Lung (tissue), 12 donors: ENCODE measurements around the gene SSX2IP. TPM values are rescaled to one million over a fixed set of nuclear protein-coding genes. Genes with fewer than 3 reads are reported as not detected.

Experiments
- ATAC-seq: fragments of 200-7000 bp; cut with Tn5 transposase; one replicate; pipeline ENCODE4 v1.9.1; 2020; ENCODE audit warnings: moderate number of reproducible peaks; ENCODE audit not compliant: insufficient read depth, low FRiP score
- DNase-seq, 3 donors: peaks; one replicate each; pipeline ENCODE4 v3.0.0-alpha.2; 2013 to 2017
- H3K27ac ChIP-seq, 2 donors: one replicate each; pipeline ENCODE4 v1.5.1; 2013; ENCODE audit warnings: mild to moderate bottlenecking in 2 of 2, moderate library complexity in 2 of 2, control low read depth in 1 of 2, inconsistent platforms in 1 of 2, low read depth in 1 of 2, low read length in 1 of 2
- H3K27me3 ChIP-seq, 3 donors: one replicate each; pipeline ENCODE4 v1.5.1; 2013; ENCODE audit warnings: low read length in 2 of 3; ENCODE audit not compliant: control insufficient read depth in 3 of 3, insufficient read depth in 3 of 3
- H3K36me3 ChIP-seq, 4 donors: one replicate each; pipeline ENCODE4 v1.5.1; 2013; ENCODE audit warnings: low read length in 4 of 4, mild to moderate bottlenecking in 1 of 4, moderate library complexity in 1 of 4; ENCODE audit not compliant: control insufficient read depth in 4 of 4, insufficient read depth in 4 of 4
- H3K4me1 ChIP-seq, 5 donors: one replicate each; pipeline ENCODE4 v1.5.1; 2013; ENCODE audit warnings: low read length in 5 of 5, mild to moderate bottlenecking in 2 of 5, moderate library complexity in 1 of 5; ENCODE audit not compliant: control insufficient read depth in 5 of 5, insufficient read depth in 5 of 5
- H3K4me3 ChIP-seq: one replicate; pipeline ENCODE4 v1.5.1; 2013; ENCODE audit warnings: mild to moderate bottlenecking, control low read depth, moderate library complexity
- H3K9ac ChIP-seq, 2 donors: one replicate each; pipeline ENCODE4 v1.5.1; 2013; ENCODE audit warnings: low read length in 2 of 2, control low read depth in 1 of 2; ENCODE audit not compliant: insufficient read depth in 1 of 2
- H3K9me3 ChIP-seq, 4 donors: one replicate each; pipeline ENCODE4 v1.5.1; 2013; ENCODE audit warnings: low read length in 3 of 4, mild to moderate bottlenecking in 1 of 4, moderate library complexity in 1 of 4; ENCODE audit not compliant: control insufficient read depth in 4 of 4, insufficient read depth in 3 of 4
- WGBS, 2 donors: extraction: QIAGEN DNeasy Blood & Tissue Kit; methylation state at CpG; one replicate each; pipeline ENCODE4 v1.1.7; 2013; 5-methylcytosine and 5-hydroxymethylcytosine counted together
- polyA plus RNA-seq, 2 donors: library from polyadenylated mRNA; stranded (reverse); fragments of 200-250 nt; gene quantifications; one replicate each; pipeline ENCODE4 v1.2.1, GENCODE V29; 2013
- total RNA-seq, 2 donors: library from RNA; depleted of rRNA in 1 of 2; stranded (reverse); fragments of >200 nt in 1 of 2; gene quantifications; one replicate each; pipeline ENCODE4 v1.2.1, GENCODE V29; 2014 to 2021
- TF ChIP-seq, protein P1 (sequence below): IDR thresholded peaks from 2 replicates; pipeline ENCODE4 v1.5.1; 2012; ENCODE audit warnings: mild to moderate bottlenecking; ENCODE audit errors: control extremely low read depth, extremely low read depth
- donor health status: control.
- donor health status: control.
- donor health status: Bipolar disorder and iron deficiency.
- donor health status: healthy.
- donor health status: DM: yes; HTN: yes; CAD: no.

The SSX2IP gene
- total and polyA plus RNA-seq, 4 donors, result 2.7 to 12.1 (median 5.1) TPM

GRCh38 chr1:84683508-84683907, 6.8 kb downstream of the SSX2IP start:
- H3K4me1 ChIP-seq, result peaks cover 0 to 4% (median 0%) of the 10 kb centered on the region in 5 donors
- no peaks in the 10 kb centered on the region for H3K27me3 ChIP-seq
- H3K36me3 ChIP-seq, result peaks cover 0 to 1% (median 0%) of the 10 kb centered on the region in 4 donors
- no peak overlapping the region for H3K9ac ChIP-seq
- WGBS, 2 donors, result 89 to 94% methylated on average over 2 of the region's 2 CpGs
- no peak overlapping the region for H3K4me3 ChIP-seq
- no peaks in the 10 kb centered on the region for H3K9me3 ChIP-seq
- H3K27ac ChIP-seq, result no peak overlapping the region
- ATAC-seq (no peak), DNase-seq (no peak)
- TF ChIP-seq, protein P1, sequence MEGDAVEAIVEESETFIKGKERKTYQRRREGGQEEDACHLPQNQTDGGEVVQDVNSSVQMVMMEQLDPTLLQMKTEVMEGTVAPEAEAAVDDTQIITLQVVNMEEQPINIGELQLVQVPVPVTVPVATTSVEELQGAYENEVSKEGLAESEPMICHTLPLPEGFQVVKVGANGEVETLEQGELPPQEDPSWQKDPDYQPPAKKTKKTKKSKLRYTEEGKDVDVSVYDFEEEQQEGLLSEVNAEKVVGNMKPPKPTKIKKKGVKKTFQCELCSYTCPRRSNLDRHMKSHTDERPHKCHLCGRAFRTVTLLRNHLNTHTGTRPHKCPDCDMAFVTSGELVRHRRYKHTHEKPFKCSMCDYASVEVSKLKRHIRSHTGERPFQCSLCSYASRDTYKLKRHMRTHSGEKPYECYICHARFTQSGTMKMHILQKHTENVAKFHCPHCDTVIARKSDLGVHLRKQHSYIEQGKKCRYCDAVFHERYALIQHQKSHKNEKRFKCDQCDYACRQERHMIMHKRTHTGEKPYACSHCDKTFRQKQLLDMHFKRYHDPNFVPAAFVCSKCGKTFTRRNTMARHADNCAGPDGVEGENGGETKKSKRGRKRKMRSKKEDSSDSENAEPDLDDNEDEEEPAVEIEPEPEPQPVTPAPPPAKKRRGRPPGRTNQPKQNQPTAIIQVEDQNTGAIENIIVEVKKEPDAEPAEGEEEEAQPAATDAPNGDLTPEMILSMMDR, result no peak

DNA sequence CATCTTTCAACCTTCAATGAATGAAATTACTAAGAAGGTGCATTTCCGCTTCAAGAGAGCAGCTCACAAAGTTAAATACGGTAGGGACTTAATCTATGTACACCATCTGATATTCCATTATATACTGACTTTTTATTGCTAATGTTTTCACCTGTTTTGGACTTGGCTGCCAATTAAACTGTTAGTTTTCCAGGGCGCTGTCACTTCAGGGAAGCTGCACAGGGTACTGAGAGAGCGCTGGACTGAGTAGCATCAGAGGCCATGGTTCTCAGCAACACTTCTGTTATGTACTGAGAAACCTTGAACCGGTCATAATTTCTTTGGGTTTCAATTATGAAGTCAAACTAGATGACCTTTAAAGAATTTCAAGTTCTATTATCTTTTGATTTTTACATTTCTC, 8.2 kb downstream of the SSX2IP start:
- H3K36me3 ChIP-seq, result peaks cover 0 to 1% (median 0%) of the 10 kb centered on the region in 4 donors
- H3K4me3 ChIP-seq, result no peak overlapping the region
- DNase-seq (no peak), ATAC-seq (no peak)
- H3K9ac ChIP-seq, result no peak overlapping the region
- TF ChIP-seq, protein P1, result no peak
- no peak overlapping the region for H3K27ac ChIP-seq
- H3K27me3 ChIP-seq, result no peaks in the 10 kb centered on the region
- H3K4me1 ChIP-seq, result no peaks in the 10 kb centered on the region
- H3K9me3 ChIP-seq, result no peaks in the 10 kb centered on the region
- WGBS, 2 donors, result 97 to 99% methylated on average over 5 of the region's 5 CpGs

- ATAC-seq, result no peak
- Histone ChIP-seq H3K4me3 (no peak overlapping the region), H3K36me3 (peaks cover 0 to 1% (median 0%) of the 10 kb centered on the region in 4 donors), H3K9me3 (no peaks in the 10 kb centered on the region), H3K27ac (no peak overlapping the region), H3K9ac (no peak overlapping the region), H3K4me1 (no peaks in the 10 kb centered on the region), H3K27me3 (no peaks in the 10 kb centered on the region)
- WGBS, 2 donors, result 83 to 84% methylated on average over 7 of the region's 7 CpGs
- TF ChIP-seq, protein P1, result no peak
- no peak for DNase-seq
Observed at GRCh38 chr1:84677415-84678099, 12.7 kb downstream of the SSX2IP start.

DNA sequence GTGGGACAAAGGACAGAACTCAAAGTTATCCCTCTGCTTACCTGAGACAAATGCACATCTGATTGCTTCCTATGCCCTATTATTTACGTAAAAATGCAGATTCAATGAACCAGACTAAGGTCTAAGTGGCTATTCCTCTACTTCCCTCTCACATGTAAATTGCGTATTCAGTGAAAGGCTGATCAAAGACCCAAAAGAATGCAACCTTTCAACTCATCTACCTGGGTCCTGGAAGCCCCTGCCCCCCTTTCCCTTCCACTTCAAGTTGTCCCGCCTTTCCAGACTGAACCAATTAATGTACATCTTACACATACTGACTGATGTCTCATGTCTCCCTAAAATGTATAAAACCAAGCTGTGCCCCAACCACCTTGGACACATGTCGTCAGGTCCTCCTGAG, 14.6 kb downstream of the SSX2IP start:
- DNase-seq (no peak), ATAC-seq (no peak)
- H3K27me3 ChIP-seq, result no peaks in the 10 kb centered on the region
- no peak overlapping the region for H3K4me3 ChIP-seq
- H3K27ac ChIP-seq, result no peak overlapping the region
- H3K9me3 ChIP-seq, result no peaks in the 10 kb centered on the region
- no peaks in the 10 kb centered on the region for H3K4me1 ChIP-seq
- H3K9ac ChIP-seq, result no peak overlapping the region
- peaks cover 0 to 1% (median 0%) of the 10 kb centered on the region in 4 donors for H3K36me3 ChIP-seq
- TF ChIP-seq, protein P1, result no peak
- WGBS, 2 donors, result 94 to 97% methylated on average over 4 of the region's 4 CpGs
